H1 (cell line): Measurements from ENCODE around the gene SLX9. TPM values are rescaled to one million over a fixed set of nuclear protein-coding genes. Genes with fewer than 3 reads are reported as not detected.

Source experiments
- CTCF ChIA-PET: fragments of 300-600 bp; sonication (Branson Sonifier 250); formaldehyde crosslinking; loops from one replicate; lab custom pipeline; 2021; ENCODE audit not compliant: partially characterized antibody; lab: Charles Lee
- POLR2A ChIA-PET: fragments of 300-600 bp; sonication (Branson Sonifier 250); formaldehyde crosslinking; loops from one replicate; lab custom pipeline; 2021; ENCODE audit warnings: inconsistent platforms; ENCODE audit not compliant: partially characterized antibody; lab: Charles Lee
- DNase-seq, 2 experiments: peaks; one replicate each; pipeline versions ENCODE4 v3.0.0 to v3.0.0-alpha.2; 2010 to 2022; ENCODE audit warnings: low spot score in 2 of 2, low read depth in 1 of 2, mixed read lengths in 1 of 2
- FAIRE-seq: peaks from 2 replicates; lab custom pipeline; 2011; peaks lifted over from hg19 to GRCh38; lab: Jason Lieb, UNC
- H2AFZ ChIP-seq: 2 replicates; pipeline ENCODE4 v1.8.1; 2012; ENCODE audit warnings: low read length, inconsistent platforms
- H2AK5ac ChIP-seq: 2 replicates; pipeline ENCODE4 v1.6.1; 2013; ENCODE audit warnings: low read depth, low read length
- H2BK120ac ChIP-seq: replicated peaks from 2 replicates; pipeline ENCODE3; 2013; ENCODE audit warnings: low read depth, low read length, inconsistent platforms
- H2BK12ac ChIP-seq: 2 replicates; pipeline ENCODE4 v1.6.1; 2013; ENCODE audit warnings: low read depth, low read length
- H2BK15ac ChIP-seq: 2 replicates; pipeline ENCODE4 v1.6.1; 2013; ENCODE audit warnings: low read length
- H2BK20ac ChIP-seq: 2 replicates; pipeline ENCODE4 v1.6.1; 2013; ENCODE audit warnings: low read length
- H2BK5ac ChIP-seq: 2 replicates; pipeline ENCODE4 v1.6.1; 2013; ENCODE audit warnings: low read depth, low read length
- H3K14ac ChIP-seq: 2 replicates; pipeline ENCODE4 v1.6.1; 2013; ENCODE audit warnings: inconsistent platforms; ENCODE audit not compliant: insufficient read length
- H3K18ac ChIP-seq: 2 replicates; pipeline ENCODE4 v1.6.1; 2013; ENCODE audit warnings: low read length; ENCODE audit errors: extremely low read depth
- H3K23ac ChIP-seq: 2 replicates; pipeline ENCODE4 v1.6.1; 2013; ENCODE audit warnings: inconsistent platforms; ENCODE audit not compliant: insufficient read length
- H3K23me2 ChIP-seq: 2 replicates; pipeline ENCODE4 v1.6.1; 2013; ENCODE audit warnings: low read depth, low read length
- H3K27ac ChIP-seq: 2 replicates; pipeline ENCODE4 v1.6.1; 2011; ENCODE audit warnings: low read depth, low read length, inconsistent platforms
- H3K27me3 ChIP-seq, 4 experiments: replicated peaks in 1 of 4; 1 replicate in 1 of 4; 2 replicates in 3 of 4; pipeline versions ENCODE4 v1.6.1 to v1.8.1; 2011 to 2013; ENCODE audit warnings: low read length in 3 of 4, mild to moderate bottlenecking in 3 of 4, inconsistent platforms in 2 of 4, mixed read lengths in 2 of 4, moderate library complexity in 1 of 4; ENCODE audit not compliant: control insufficient read depth in 3 of 4, insufficient read depth in 3 of 4; ENCODE audit errors: extremely low read depth in 1 of 4
- H3K36me3 ChIP-seq, 4 experiments: 2 replicates each; pipeline versions ENCODE4 v1.6.1 to v1.8.1; 2011 to 2013; ENCODE audit warnings: mild to moderate bottlenecking in 4 of 4, low read length in 3 of 4, moderate library complexity in 2 of 4, control low read depth in 1 of 4, inconsistent platforms in 1 of 4; ENCODE audit not compliant: insufficient read depth in 4 of 4, control insufficient read depth in 2 of 4
- H3K4ac ChIP-seq: replicated peaks from 2 replicates; pipeline ENCODE3; 2013; ENCODE audit warnings: low read length, low read depth, mixed read lengths, inconsistent platforms; ENCODE audit not compliant: insufficient read length
- H3K4me1 ChIP-seq, 4 experiments: replicated peaks in 1 of 4; 1 replicate in 1 of 4; 2 replicates in 3 of 4; pipeline versions ENCODE4 v1.6.1 to v1.8.1; 2011 to 2013; ENCODE audit warnings: low read length in 3 of 4, inconsistent platforms in 2 of 4, mixed read lengths in 1 of 4; ENCODE audit not compliant: insufficient read depth in 4 of 4, control insufficient read depth in 3 of 4
- H3K4me2 ChIP-seq, 2 experiments: 2 replicates each; pipeline versions ENCODE4 v1.6.1 to v1.8.1; 2011 to 2013; ENCODE audit warnings: low read depth in 2 of 2, low read length in 2 of 2, control low read depth in 1 of 2, inconsistent platforms in 1 of 2, mild to moderate bottlenecking in 1 of 2; ENCODE audit not compliant: insufficient read depth in 1 of 2
- H3K4me3 ChIP-seq, 4 experiments: fragments of 200-600, 300-600 bp in 1 of 4; sonication (generic), shearing (Covaris generic), sonication (Bioruptor Twin) in 1 of 4; 2 replicates each; pipeline versions ENCODE4 v1.5.1 to v1.8.1; 2011 to 2016; ENCODE audit warnings: low read length in 4 of 4, low read depth in 3 of 4, control low read depth in 2 of 4, inconsistent platforms in 2 of 4, mild to moderate bottlenecking in 2 of 4, mixed read lengths in 1 of 4, moderate library complexity in 1 of 4; ENCODE audit not compliant: insufficient read depth in 2 of 4; ENCODE audit errors: extremely low read depth in 1 of 4
- H3K56ac ChIP-seq: replicated peaks from 2 replicates; pipeline ENCODE3; 2013; ENCODE audit warnings: low read depth, mild to moderate bottlenecking, mixed read lengths, low read length, inconsistent platforms; ENCODE audit not compliant: insufficient read length
- H3K79me1 ChIP-seq: 2 replicates; pipeline ENCODE4 v1.6.1; 2013; ENCODE audit warnings: low read depth, low read length, control low read depth
- H3K79me2 ChIP-seq, 2 experiments: 2 replicates each; pipeline versions ENCODE4 v1.6.1 to v1.8.1; 2012 to 2013; ENCODE audit warnings: low read length in 2 of 2, mild to moderate bottlenecking in 2 of 2, inconsistent platforms in 1 of 2; ENCODE audit not compliant: insufficient read depth in 2 of 2, control insufficient read depth in 1 of 2
- H3K9ac ChIP-seq, 4 experiments: replicated peaks in 1 of 4; 1 replicate in 1 of 4; 2 replicates in 3 of 4; pipeline versions ENCODE4 v1.6.1 to v1.8.1; 2011 to 2013; ENCODE audit warnings: low read depth in 3 of 4, low read length in 3 of 4, control low read depth in 2 of 4, mild to moderate bottlenecking in 2 of 4, moderate library complexity in 2 of 4, inconsistent platforms in 1 of 4; ENCODE audit errors: extremely low read depth in 1 of 4
- H3K9me3 ChIP-seq, 2 experiments: 2 replicates each; pipeline versions ENCODE4 v1.6.1 to v1.8.1; 2012 to 2013; ENCODE audit warnings: mild to moderate bottlenecking in 2 of 2, moderate library complexity in 2 of 2, control low read depth in 1 of 2, inconsistent platforms in 1 of 2, low read depth in 1 of 2, low read length in 1 of 2, mixed read lengths in 1 of 2; ENCODE audit not compliant: insufficient read depth in 2 of 2
- H4K20me1 ChIP-seq, 2 experiments: replicated peaks in 1 of 2; 2 replicates each; pipeline versions ENCODE3 to v1.8.1; 2011 to 2013; ENCODE audit warnings: inconsistent platforms in 2 of 2, low read length in 2 of 2, mild to moderate bottlenecking in 1 of 2; ENCODE audit not compliant: insufficient read depth in 2 of 2, control insufficient read depth in 1 of 2
- H4K5ac ChIP-seq: 2 replicates; pipeline ENCODE4 v1.6.1; 2013; ENCODE audit warnings: low read length, low read depth, mixed read lengths, inconsistent platforms; ENCODE audit not compliant: insufficient read length
- H4K8ac ChIP-seq: 2 replicates; pipeline ENCODE4 v1.8.0; 2013; ENCODE audit warnings: mild to moderate bottlenecking, moderate library complexity, low read length, inconsistent platforms; ENCODE audit not compliant: insufficient read depth; ENCODE audit errors: extremely low read depth
- H4K91ac ChIP-seq: replicated peaks from 2 replicates; pipeline ENCODE3; 2013; ENCODE audit warnings: low read length, mixed read lengths, inconsistent platforms; ENCODE audit not compliant: insufficient read length
- BACH1 ChIP-seq: IDR thresholded peaks from 2 replicates; pipeline ENCODE4 v1.6.1; 2012; ENCODE audit warnings: low read length, improper control_type of control experiment
- CTBP2 ChIP-seq: IDR thresholded peaks from 2 replicates; pipeline ENCODE4 v1.7.0; 2011; ENCODE audit warnings: borderline replicate concordance, mild to moderate bottlenecking, moderate library complexity, mixed read lengths, low read length; ENCODE audit not compliant: insufficient read depth, insufficient read length
- EZH2 ChIP-seq: fragments of 200-600 bp; sonication (generic); IDR thresholded peaks from 2 replicates; pipeline ENCODE4 v1.7.1; 2012; ENCODE audit warnings: low read depth, mild to moderate bottlenecking, moderate library complexity, low read length, inconsistent platforms; ENCODE audit not compliant: severe bottlenecking
- JUND ChIP-seq: IDR thresholded peaks from 2 replicates; pipeline ENCODE4 v1.6.1; 2011; ENCODE audit warnings: mild to moderate bottlenecking, improper control_type of control experiment, low read length
- MAFK ChIP-seq: IDR thresholded peaks from 2 replicates; pipeline ENCODE4 v1.6.1; 2012; ENCODE audit warnings: low read depth, mild to moderate bottlenecking, improper control_type of control experiment, low read length
- RBBP5 ChIP-seq: IDR thresholded peaks from 2 replicates; pipeline ENCODE4 v1.7.1; 2012; ENCODE audit warnings: low read depth, mild to moderate bottlenecking, inconsistent platforms, low read length, moderate library complexity, borderline replicate concordance
- SP2 ChIP-seq: IDR thresholded peaks from 2 replicates; pipeline ENCODE4 v1.6.1; 2012; ENCODE audit warnings: mild to moderate bottlenecking, low read length, inconsistent platforms
- SRF ChIP-seq: IDR thresholded peaks from 2 replicates; pipeline ENCODE4 v1.6.1; 2011; ENCODE audit warnings: mild to moderate bottlenecking, low read depth, low read length, moderate library complexity
- WGBS, 2 experiments: shearing (Covaris generic) in 1 of 2; methylation state at CpG; one replicate each; pipeline versions ENCODE4 v1.1.6 to v1.1.7; 2013 to 2015; ENCODE audit warnings: low lambda C conversion rate in 2 of 2, mixed read lengths in 2 of 2, inconsistent platforms in 1 of 2, low coverage in 1 of 2, missing lambda C conversion rate in 1 of 2; ENCODE audit not compliant: insufficient replicate concordance in 2 of 2, insufficient coverage in 1 of 2, insufficient read length in 1 of 2; ENCODE audit errors: extremely low coverage in 1 of 2, missing lambda C conversion rate in 1 of 2; 5-methylcytosine and 5-hydroxymethylcytosine counted together
- polyA plus RNA-seq, 7 experiments: library from polyadenylated mRNA; depleted of rRNA in 3 of 7; stranded (reverse) in 5 of 7; unstranded in 2 of 7; fragments of >200 nt in 5 of 7; fragments of 200-250 nt in 2 of 7; gene quantifications; 1 replicate in 5 of 7; 2 replicates in 1 of 7; 4 replicates in 1 of 7; pipeline versions ENCODE4 v1.2.1 to v1.2.3, GENCODE V29; 2011 to 2013; ENCODE audit warnings: missing spikeins in 2 of 7, mixed read lengths in 2 of 7
- total RNA-seq: library from RNA; stranded (reverse); fragmentation: NEBNext Ultra II Directional; extraction: Animal tissue kit (Norgen Biotek cat#: 25700); gene quantifications from 2 replicates; pipeline ENCODE4 v1.2.1, GENCODE V29; 2021
- TF ChIP-seq, protein P1 (sequence below): IDR thresholded peaks from 2 replicates; pipeline ENCODE4 v1.6.1; 2012; ENCODE audit warnings: low read length, inconsistent platforms
- TF ChIP-seq, protein P2 (sequence below): IDR thresholded peaks from 2 replicates; pipeline ENCODE4 v1.6.1; 2011; ENCODE audit warnings: low read depth, mild to moderate bottlenecking, low read length; ENCODE audit not compliant: insufficient read depth

SLX9 gene
- total and polyA plus RNA-seq, 2 of the 8 experiments (the other 6 are each of a cell fraction or from before 2014, with no cell fraction given) = 17.7 to 57.3 TPM

- no peak overlapping the region for H2AFZ ChIP-seq
- H2BK20ac ChIP-seq = no peak overlapping the region
- no peak overlapping the region for H3K14ac ChIP-seq
- peaks cover 0 to 10% (median 0%) of the 10 kb centered on the region in 4 experiments; a peak in 3 of 7 replicates for H3K4me1 ChIP-seq
- H2BK15ac ChIP-seq = no peak overlapping the region
- no peak overlapping the region for H3K4me2 ChIP-seq
- H3K56ac ChIP-seq = no peak overlapping the region
- H4K20me1 ChIP-seq = peaks cover 0 to 11% of the 10 kb centered on the region in 2 experiments
- no peaks in the 10 kb centered on the region for H3K79me1 ChIP-seq
- CTCF ChIA-PET = interaction anchor here (0.8 to 3.3 kb wide), 3 partner anchors 12 to 369 kb away, joined by 3 to 24 read pairs (median 4); no protein-coding TSS in a partner anchor
- no peak overlapping the region for H3K18ac ChIP-seq
- no peak overlapping the region for H2BK5ac ChIP-seq
- H3K4ac ChIP-seq = no peak overlapping the region
- no peak overlapping the region for H4K91ac ChIP-seq
- no peak overlapping the region for H2AK5ac ChIP-seq
- H4K8ac ChIP-seq = peak overlapping the region; percentile 57; the same call in 1 of the 2 replicates
- H3K23ac ChIP-seq = no peak overlapping the region
- 92% methylated on average over 19 of the region's 22 CpGs; no CpG with 5 or more reads in 1 of the 2 experiments for WGBS, 2 experiments
- H2BK12ac ChIP-seq = no peak overlapping the region
- H3K23me2 ChIP-seq = peaks cover 6% of the 10 kb centered on the region; the same call in 1 of the 2 replicates
- peaks cover 0 to 2% (median under 1%) of the 10 kb centered on the region in 4 experiments; a peak in 1 of 7 replicates for H3K27me3 ChIP-seq
- H3K36me3 ChIP-seq = no peaks in the 10 kb centered on the region; a peak in 1 of 8 replicates
- POLR2A ChIA-PET = no interaction called here
- H3K9me3 ChIP-seq = no peaks in the 10 kb centered on the region; a peak in 1 of 4 replicates
- no peak overlapping the region for H4K5ac ChIP-seq
- no peak overlapping the region for H3K27ac ChIP-seq
- no peak for DNase-seq
- no peak overlapping the region for H3K9ac ChIP-seq
- no peaks in the 10 kb centered on the region for H3K79me2 ChIP-seq
- no peak for FAIRE-seq
- H2BK120ac ChIP-seq = no peak overlapping the region
- H3K4me3 ChIP-seq = no peak overlapping the region
- TF ChIP-seq MAFK (no peak), SRF (no peak), JUND (no peak), SP2 (no peak), BACH1 (no peak), CTBP2 (no peak), RBBP5 (no peak), EZH2 (no peak)
- TF ChIP-seq, protein P1, sequence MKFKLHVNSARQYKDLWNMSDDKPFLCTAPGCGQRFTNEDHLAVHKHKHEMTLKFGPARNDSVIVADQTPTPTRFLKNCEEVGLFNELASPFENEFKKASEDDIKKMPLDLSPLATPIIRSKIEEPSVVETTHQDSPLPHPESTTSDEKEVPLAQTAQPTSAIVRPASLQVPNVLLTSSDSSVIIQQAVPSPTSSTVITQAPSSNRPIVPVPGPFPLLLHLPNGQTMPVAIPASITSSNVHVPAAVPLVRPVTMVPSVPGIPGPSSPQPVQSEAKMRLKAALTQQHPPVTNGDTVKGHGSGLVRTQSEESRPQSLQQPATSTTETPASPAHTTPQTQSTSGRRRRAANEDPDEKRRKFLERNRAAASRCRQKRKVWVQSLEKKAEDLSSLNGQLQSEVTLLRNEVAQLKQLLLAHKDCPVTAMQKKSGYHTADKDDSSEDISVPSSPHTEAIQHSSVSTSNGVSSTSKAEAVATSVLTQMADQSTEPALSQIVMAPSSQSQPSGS = no peak
- TF ChIP-seq, protein P2, sequence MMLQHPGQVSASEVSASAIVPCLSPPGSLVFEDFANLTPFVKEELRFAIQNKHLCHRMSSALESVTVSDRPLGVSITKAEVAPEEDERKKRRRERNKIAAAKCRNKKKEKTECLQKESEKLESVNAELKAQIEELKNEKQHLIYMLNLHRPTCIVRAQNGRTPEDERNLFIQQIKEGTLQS = no peak
These were observed 34.7 kb upstream of the SLX9 start for GRCh38 chr21:44905016-44905727.
